Panc1 (cell line): ENCODE measurements around the gene SPARCL1. TPM values are rescaled to one million over a fixed set of nuclear protein-coding genes. Genes with fewer than 3 reads are reported as not detected.

Experiments
- ATAC-seq: fragments of 200-7000 bp; cut with Tn5 transposase; 2 replicates; pipeline ENCODE4 v1.9.1; 2020; ENCODE audit warnings: mild to moderate bottlenecking, moderate library complexity
- BruUV-seq: library from RNA; stranded (reverse); fragments of 400-500 nt; replicated peaks from 2 replicates; lab custom pipeline; 2021; lab: Mats Ljungman, UMichigan
- CTCF ChIA-PET: fragments of 300-600 bp; sonication (Branson Sonifier 250); formaldehyde crosslinking; loops from one replicate; lab custom pipeline; 2022; ENCODE audit warnings: antibody characterized with exemption; lab: Charles Lee
- POLR2A ChIA-PET: fragments of 300-600 bp; sonication (Branson Sonifier 250); formaldehyde crosslinking; loops from one replicate; lab custom pipeline; 2022; ENCODE audit warnings: antibody characterized with exemption; lab: Charles Lee
- DNase-seq: peaks from one replicate; pipeline ENCODE4 v3.0.0-alpha.2; 2010; ENCODE audit warnings: low read depth, low spot score
- H3K27ac ChIP-seq: 2 replicates; pipeline ENCODE4 v1.5.1; 2011; ENCODE audit warnings: mild to moderate bottlenecking, low read length, inconsistent platforms
- H3K27me3 ChIP-seq: fragments of 200-500 bp; sonication (Bioruptor generic); 2 replicates; pipeline ENCODE4 v1.6.0; 2014; ENCODE audit warnings: low read length, inconsistent platforms; ENCODE audit not compliant: control insufficient read depth, insufficient read depth
- H3K36me3 ChIP-seq: fragments of 200-500 bp; sonication (Bioruptor generic); 2 replicates; pipeline ENCODE4 v1.5.1; 2014; ENCODE audit warnings: inconsistent platforms, mild to moderate bottlenecking, low read length, moderate library complexity; ENCODE audit not compliant: control insufficient read depth, insufficient read depth
- H3K4me1 ChIP-seq: 2 replicates; pipeline ENCODE4 v1.5.1; 2011; ENCODE audit warnings: inconsistent platforms, mild to moderate bottlenecking, low read length, moderate library complexity; ENCODE audit not compliant: control insufficient read depth, insufficient read depth
- H3K4me3 ChIP-seq, 2 experiments: 2 replicates each; pipeline ENCODE4 v1.5.1; 2011 to 2012; ENCODE audit warnings: low read depth in 2 of 2, low read length in 2 of 2, mild to moderate bottlenecking in 2 of 2, inconsistent platforms in 1 of 2, moderate library complexity in 1 of 2
- H3K9me3 ChIP-seq: fragments of 200-500 bp; sonication (Bioruptor generic); 2 replicates; pipeline ENCODE4 v1.5.1; 2014; ENCODE audit warnings: low read depth, mild to moderate bottlenecking, inconsistent platforms, low read length, moderate library complexity; ENCODE audit not compliant: control insufficient read depth, insufficient read depth
- CTCF ChIP-seq: fragments of 450-650 bp; IDR thresholded peaks from 2 replicates; pipeline ENCODE4 v1.5.1; 2017; ENCODE audit warnings: mild to moderate bottlenecking
- POLR2AphosphoS5 ChIP-seq: IDR thresholded peaks from 2 replicates; pipeline ENCODE4 v1.6.1; 2012; ENCODE audit warnings: mild to moderate bottlenecking, low read depth, low read length, moderate library complexity
- REST ChIP-seq, 2 experiments: IDR thresholded peaks; 2 replicates each; pipeline ENCODE4 v1.6.1; 2011 to 2012; ENCODE audit warnings: low read depth in 2 of 2, control low read depth in 1 of 2, low read length in 1 of 2, mild to moderate bottlenecking in 1 of 2, moderate library complexity in 1 of 2; ENCODE audit not compliant: insufficient read depth in 1 of 2
- SIN3A ChIP-seq: IDR thresholded peaks from 2 replicates; pipeline ENCODE4 v1.6.1; 2012; ENCODE audit warnings: low read depth, mild to moderate bottlenecking, low read length, moderate library complexity, borderline replicate concordance; ENCODE audit not compliant: insufficient read depth
- TCF7L2 ChIP-seq: IDR thresholded peaks from 2 replicates; pipeline ENCODE4 v1.6.1; 2011; ENCODE audit warnings: mild to moderate bottlenecking, low read depth, low read length, inconsistent platforms
- in situ Hi-C: cut with HindIII; loops from 2 replicates; pipeline ENCODE4 v1.10.0; 2016; ENCODE audit warnings: low sequenced_read_pairs, low pct_unique_long_range_greater_than_20kb
- intact Hi-C: fragments of 100-400 bp; cut with micrococcal nuclease; formaldehyde crosslinking; loops from one replicate; pipeline ENCODE4 v1.10.0; 2022; ENCODE audit not compliant: unreplicated experiment
- total RNA-seq: library from RNA; stranded (reverse); gene quantifications from one replicate; pipeline ENCODE4 v1.2.1, GENCODE V29; 2021; ENCODE audit not compliant: unreplicated experiment

The SPARCL1 gene
- total RNA-seq, 1 experiment from 2014 or later = 0.57 TPM

- ATAC-seq (no peak), DNase-seq (no peak)
- CTCF ChIA-PET = no interaction called here
- no peak for TF ChIP-seq POLR2AphosphoS5
- no peak for TF ChIP-seq CTCF
- TF ChIP-seq SIN3A = no peak
- TF ChIP-seq REST (IDR thresholded peaks at IDR 0.05; ENCODE audit: insufficient read depth in 1 of 2, low read depth in 2 of 2, low read length in 1 of 2) = no peak
- TF ChIP-seq TCF7L2 = no peak
- Histone ChIP-seq H3K4me3 (no peak overlapping the region), H3K4me1 (no peaks in the 10 kb centered on the region), H3K27ac (no peak overlapping the region), H3K36me3 (no peaks in the 10 kb centered on the region), H3K9me3 (no peaks in the 10 kb centered on the region), H3K27me3 (no peaks in the 10 kb centered on the region)
- intact Hi-C loops (no loop called here), in situ Hi-C loops (no loop called here)
- no TSS peak for BruUV-seq
- POLR2A ChIA-PET = no interaction called here
Measured at GRCh38 chr4:87491436-87491835, 37.7 kb downstream of the SPARCL1 start.

- Histone ChIP-seq H3K9me3 (no peaks in the 10 kb centered on the region), H3K27me3 (no peaks in the 10 kb centered on the region), H3K36me3 (no peaks in the 10 kb centered on the region), H3K4me1 (no peaks in the 10 kb centered on the region), H3K27ac (no peak overlapping the region), H3K4me3 (no peak overlapping the region)
- DNase-seq = no peak
- BruUV-seq = no TSS peak
- intact Hi-C loops = no loop called here
- POLR2A ChIA-PET = no interaction called here
- in situ Hi-C loops = no loop called here
- CTCF ChIA-PET = no interaction called here
- no peak for ATAC-seq
- no peak for TF ChIP-seq CTCF
- TF ChIP-seq TCF7L2 = no peak
- TF ChIP-seq SIN3A = no peak
- TF ChIP-seq REST (IDR thresholded peaks at IDR 0.05; ENCODE audit: insufficient read depth in 1 of 2, low read depth in 2 of 2, low read length in 1 of 2) = no peak
- TF ChIP-seq POLR2AphosphoS5 = no peak
Measured at GRCh38 chr4:87490664-87491369, 38.4 kb downstream of the SPARCL1 start.
